Measurements from ENCODE around the gene REP15.
"Not testable (repeated sequence)": the region's sequence is repeated elsewhere in the genome, so short reads cannot be mapped to it uniquely, and the experiment has no call there.

REP15 gene

DNA sequence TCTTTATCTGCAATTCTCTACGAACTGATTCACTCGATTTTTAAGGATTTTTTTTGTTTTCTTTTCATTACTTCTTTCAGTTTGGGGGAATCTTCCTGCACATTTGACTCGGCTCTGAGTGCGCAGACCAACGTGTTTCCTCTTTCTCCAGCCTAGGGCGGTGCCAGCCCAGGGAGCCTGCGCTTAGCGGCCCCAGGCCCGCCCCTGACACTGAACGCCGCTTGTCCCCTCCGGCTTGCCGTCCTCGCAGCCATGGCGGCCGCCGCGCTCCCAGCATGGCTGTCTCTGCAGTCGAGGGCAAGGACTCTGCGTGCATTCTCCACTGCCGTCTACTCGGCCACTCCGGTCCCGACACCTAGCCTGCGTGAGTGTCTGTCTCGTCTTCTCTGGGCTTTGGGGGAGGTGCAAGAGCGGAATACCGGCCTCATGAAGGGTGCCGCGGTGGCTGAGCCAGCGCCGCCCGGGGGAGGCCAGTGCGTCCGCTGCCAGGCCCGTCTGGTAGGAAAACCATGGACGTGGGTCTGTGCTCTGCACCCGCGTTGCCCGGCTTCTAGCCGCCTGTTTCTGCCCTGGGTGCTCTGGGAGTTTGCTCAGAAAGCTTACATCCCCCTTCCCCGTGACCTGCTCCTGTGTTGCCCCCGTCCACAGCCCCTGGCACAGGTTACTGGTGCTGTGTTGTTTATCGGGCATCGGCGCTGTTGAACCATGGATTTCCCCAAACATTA lies 14.5 kb downstream of the REP15 start, which contains the start of gene MRPS35:
TSS of gene MRPS35 (plus strand) at position 241 of the 725 bp plus-strand sequence. CDS start at position 253, 12 bp downstream.
- Mint-ChIP-seq H3K4me1 (peaks cover 29% of the 10 kb centered on the region), H3K4me3 (peak within 1 kb of the TSS; percentile 96), H3K36me3 (ENCODE audit: low read depth) (peaks cover 9% of the 10 kb centered on the region), H3K27ac (peak within 1 kb of the TSS; percentile 94), H3K27me3 (no peaks in the 10 kb centered on the region), H3K9me3 (no peaks in the 10 kb centered on the region)
- ATAC-seq, result peak; percentile 99
- DNase-seq, result peak; percentile 92

DNA sequence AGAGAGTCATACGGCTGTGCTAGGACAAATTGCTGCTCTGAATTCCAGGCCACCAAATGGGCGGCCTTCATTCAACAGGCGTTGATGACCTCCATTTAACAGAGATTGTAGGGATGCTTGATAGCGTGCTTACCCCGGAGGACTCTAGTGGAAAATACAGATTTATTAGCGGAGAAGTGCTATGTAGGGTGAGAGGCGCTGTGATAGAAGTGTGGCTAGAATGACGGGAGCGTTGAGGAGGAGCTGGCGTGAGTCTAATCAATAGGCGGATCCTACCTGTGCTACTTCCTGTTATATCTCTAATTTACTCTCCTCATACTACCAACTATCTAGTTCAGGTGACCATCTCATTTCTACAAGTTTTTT lies 15.1 kb downstream of the REP15 start:
- DNase-seq, result peak; percentile 7
- ATAC-seq, result peak; percentile 25
- peaks cover 12% of the 10 kb centered on the region for H3K36me3 Mint-ChIP-seq (ENCODE audit: low read depth)

DNA sequence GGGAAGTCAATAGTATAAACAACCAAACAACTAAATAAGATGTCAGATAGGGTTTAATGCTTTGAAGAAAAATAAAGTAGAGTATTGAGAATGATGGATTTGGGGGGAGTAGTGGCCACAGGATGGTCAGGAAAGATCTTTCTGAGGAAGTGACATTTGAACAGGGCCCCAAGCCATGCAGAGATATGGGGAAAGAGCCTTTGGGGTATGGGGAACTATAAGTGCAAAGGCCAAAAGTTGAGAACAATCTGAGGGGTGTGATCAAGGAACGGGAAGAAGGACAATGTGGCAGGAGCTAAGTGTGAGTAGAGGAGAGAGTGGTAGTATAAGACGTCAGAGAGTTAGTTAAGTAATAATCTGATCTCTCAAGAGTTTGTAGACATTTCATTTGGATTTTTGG lies 15.7 kb downstream of the REP15 start:
- Mint-ChIP-seq H3K27ac (peak overlapping the region; percentile 57), H3K4me3 (peak overlapping the region; percentile 96), H3K9me3 (no peaks in the 10 kb centered on the region), H3K36me3 (ENCODE audit: low read depth) (peaks cover 13% of the 10 kb centered on the region), H3K4me1 (peaks cover 29% of the 10 kb centered on the region), H3K27me3 (no peaks in the 10 kb centered on the region)
- DNase-seq (no peak), ATAC-seq (no peak)

More for the DNA sequence above, 15.1 kb downstream of the REP15 start:
- Mint-ChIP-seq H3K4me1 (peaks cover 29% of the 10 kb centered on the region), H3K4me3 (peak overlapping the region; percentile 96), H3K27me3 (no peaks in the 10 kb centered on the region), H3K27ac (peak overlapping the region; percentile 94), H3K9me3 (no peaks in the 10 kb centered on the region)

DNA sequence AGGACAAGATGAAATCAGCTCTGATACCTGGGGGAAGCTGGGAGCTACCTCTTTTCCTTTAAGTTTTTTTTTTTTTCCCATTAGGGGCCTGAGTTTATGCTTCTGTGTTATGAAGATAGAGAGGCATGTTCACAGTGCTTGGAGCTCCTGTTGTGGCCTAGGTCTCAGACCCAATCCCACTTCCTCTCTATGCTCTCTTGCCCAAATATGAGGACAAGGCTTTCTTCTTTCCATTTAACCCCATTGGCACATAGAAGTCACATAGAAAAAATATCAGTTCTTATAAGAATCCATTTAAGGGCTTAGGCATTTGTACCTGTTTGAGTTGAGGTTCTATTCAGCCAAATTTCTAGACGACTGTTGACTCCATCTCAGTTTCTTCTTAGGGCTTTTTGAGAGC lies 27.0 kb downstream of the REP15 start:
- peaks cover 5% of the 10 kb centered on the region for H3K4me1 Mint-ChIP-seq
- H3K27me3 Mint-ChIP-seq, result no peaks in the 10 kb centered on the region
- H3K4me3 Mint-ChIP-seq, result no peak overlapping the region
- peaks cover 28% of the 10 kb centered on the region for H3K36me3 Mint-ChIP-seq (ENCODE audit: low read depth)
- H3K27ac Mint-ChIP-seq, result no peak overlapping the region
- DNase-seq (no peak), ATAC-seq (no peak)
- H3K9me3 Mint-ChIP-seq, result no peaks in the 10 kb centered on the region

DNA sequence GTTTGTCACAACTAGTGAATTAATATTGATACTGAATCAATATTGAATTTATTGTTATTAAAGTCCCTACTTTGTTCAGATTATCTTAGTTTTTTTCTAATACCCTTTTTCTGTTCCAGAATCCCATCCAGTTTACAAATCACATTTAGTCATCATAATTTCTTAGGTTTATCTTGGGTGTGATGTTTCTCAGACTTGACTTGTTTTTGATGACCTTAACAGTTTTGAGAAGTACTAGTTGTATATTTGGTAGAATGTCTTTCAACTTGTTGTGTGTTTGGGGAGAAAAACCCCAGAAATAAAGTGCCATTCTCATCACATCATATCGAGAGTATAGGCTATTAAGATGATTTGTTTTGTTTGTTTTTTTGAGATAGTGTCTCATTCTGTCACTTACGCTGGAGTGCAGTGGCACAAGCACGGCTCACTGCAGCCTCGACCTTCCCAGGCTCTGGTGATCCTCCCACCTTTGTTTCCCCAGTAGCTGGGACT lies 33.9 kb downstream of the REP15 start:
- no peaks in the 10 kb centered on the region for H3K4me1 Mint-ChIP-seq
- H3K9me3 Mint-ChIP-seq, result no peaks in the 10 kb centered on the region
- no peak overlapping the region for H3K27ac Mint-ChIP-seq
- DNase-seq, result no peak
- H3K27me3 Mint-ChIP-seq, result no peaks in the 10 kb centered on the region
- peaks cover 24% of the 10 kb centered on the region for H3K36me3 Mint-ChIP-seq (ENCODE audit: low read depth)
- no peak overlapping the region for H3K4me3 Mint-ChIP-seq
- no peak for ATAC-seq

DNA sequence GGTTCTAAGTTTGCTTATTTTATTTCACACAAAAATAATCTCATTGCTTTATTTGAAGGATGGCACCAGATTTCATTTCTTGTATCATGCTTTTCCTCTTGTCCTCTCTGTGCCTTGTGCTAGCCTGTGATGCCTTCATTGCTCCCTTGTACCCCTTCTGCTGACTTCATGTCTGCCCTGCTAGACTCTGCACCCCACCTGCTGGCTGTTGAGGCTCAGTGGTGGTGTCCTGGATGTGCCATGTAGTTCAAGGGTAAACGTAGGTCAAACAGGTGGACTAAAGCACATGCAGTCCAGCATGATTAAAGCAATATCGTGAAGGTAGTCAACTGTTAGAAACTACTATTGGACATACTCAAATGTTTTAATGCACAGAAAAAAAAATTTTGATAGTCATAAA lies 36.0 kb downstream of the REP15 start:
- ATAC-seq (no peak), DNase-seq (no peak)
- Mint-ChIP-seq H3K4me1 (no peaks in the 10 kb centered on the region), H3K27me3 (no peaks in the 10 kb centered on the region), H3K4me3 (no peak overlapping the region), H3K9me3 (no peaks in the 10 kb centered on the region), H3K27ac (no peak overlapping the region), H3K36me3 (ENCODE audit: low read depth) (peaks cover 24% of the 10 kb centered on the region)

DNA sequence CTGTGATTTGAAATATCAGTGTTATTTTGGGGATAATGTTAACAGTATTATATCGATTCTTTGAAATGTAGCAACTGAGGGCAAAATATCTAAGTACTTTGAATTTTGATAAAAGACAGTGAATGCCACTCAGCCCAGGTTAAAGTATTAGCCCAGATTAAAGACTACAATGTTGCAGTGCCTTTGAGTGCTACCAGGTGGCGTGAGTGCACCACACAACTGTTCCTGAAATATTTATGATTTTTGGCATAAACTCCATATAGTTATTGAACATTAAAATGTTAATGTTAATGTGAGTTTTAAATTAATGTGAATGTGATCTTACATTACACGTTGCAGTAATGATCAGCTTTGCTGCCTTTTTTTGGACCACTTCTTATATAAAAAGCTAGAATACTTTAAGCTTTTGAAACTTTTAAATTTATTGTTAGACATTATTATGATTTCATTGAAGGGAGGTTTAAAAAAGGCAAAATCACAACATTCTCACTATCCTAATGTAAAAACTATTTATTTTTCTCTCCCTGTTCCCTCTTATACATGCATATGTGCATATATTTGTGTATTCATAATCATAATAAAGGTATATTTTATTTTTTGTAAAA lies 36.9 kb downstream of the REP15 start:
- Mint-ChIP-seq H3K4me3 (no peak overlapping the region), H3K9me3 (no peaks in the 10 kb centered on the region), H3K36me3 (ENCODE audit: low read depth) (peaks cover 31% of the 10 kb centered on the region), H3K27ac (no peak overlapping the region), H3K27me3 (no peaks in the 10 kb centered on the region), H3K4me1 (no peaks in the 10 kb centered on the region)
- ATAC-seq, result peak; percentile 61
- DNase-seq, result peak; percentile 22

DNA sequence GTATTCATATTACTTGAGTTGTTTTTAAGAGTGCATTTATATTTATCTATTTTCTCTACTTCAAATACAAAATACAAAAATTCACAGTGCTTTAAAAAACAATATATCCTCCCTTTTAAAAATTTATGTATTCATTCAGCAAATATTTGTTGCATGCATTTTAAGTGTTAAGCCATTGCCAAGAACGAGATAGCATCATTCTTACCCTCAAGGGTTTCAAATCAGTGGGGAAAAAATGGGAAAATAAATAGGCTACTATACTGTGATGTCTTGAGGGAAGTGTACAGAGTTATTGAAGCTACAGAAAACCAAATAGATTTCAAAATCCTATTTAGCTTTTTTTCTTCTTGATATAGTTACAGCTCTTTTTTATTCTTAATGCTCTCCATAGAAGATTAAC lies 37.5 kb downstream of the REP15 start:
- peaks cover under 1% of the 10 kb centered on the region for H3K4me1 Mint-ChIP-seq
- H3K36me3 Mint-ChIP-seq (ENCODE audit: low read depth), result peaks cover 32% of the 10 kb centered on the region
- H3K9me3 Mint-ChIP-seq, result no peaks in the 10 kb centered on the region
- no peak for DNase-seq
- ATAC-seq, result no peak
- no peak overlapping the region for H3K27ac Mint-ChIP-seq
- no peak overlapping the region for H3K4me3 Mint-ChIP-seq
- H3K27me3 Mint-ChIP-seq, result no peaks in the 10 kb centered on the region

DNA sequence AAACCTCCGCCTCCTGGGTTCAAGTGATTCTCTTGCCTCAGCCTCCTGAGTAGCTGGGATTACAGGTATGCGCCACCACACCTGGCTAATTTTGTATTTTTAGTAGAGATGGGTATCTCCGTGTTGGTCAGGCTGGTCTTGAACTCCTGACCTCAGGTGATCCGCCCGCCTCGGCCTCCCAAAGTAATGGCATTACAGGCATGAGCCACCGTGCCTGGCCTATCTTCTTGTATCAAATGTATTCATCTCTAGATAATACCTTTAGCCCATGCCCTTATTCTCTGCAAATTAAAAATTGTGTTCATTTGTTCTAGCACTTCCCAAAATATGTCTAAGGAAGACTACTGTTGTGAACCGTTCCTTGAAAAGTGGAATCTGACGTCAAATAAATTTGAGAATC lies 38.1 kb downstream of the REP15 start:
- H3K36me3 Mint-ChIP-seq (ENCODE audit: low read depth), result peaks cover 37% of the 10 kb centered on the region

DNA sequence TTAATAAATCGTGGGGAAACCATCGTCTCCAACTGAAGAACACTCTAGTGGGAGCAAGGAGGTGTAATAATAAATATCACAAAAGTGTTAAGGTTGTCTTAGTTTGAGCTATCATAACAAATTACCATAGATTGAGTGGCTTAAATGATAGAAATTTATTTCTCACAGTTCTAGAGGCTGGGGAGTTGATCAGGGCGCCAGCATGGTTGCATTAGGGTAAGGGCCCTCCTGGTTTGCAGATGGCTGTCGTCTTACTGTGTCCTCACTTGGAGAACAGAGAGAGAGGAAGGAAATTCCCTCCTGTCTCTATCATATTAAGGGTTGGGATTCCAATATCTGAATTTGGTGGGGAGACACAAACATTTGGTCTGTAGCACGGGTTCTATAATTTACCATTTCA lies 47.4 kb downstream of the REP15 start:
- Mint-ChIP-seq H3K36me3 (ENCODE audit: low read depth) (peaks cover 51% of the 10 kb centered on the region), H3K4me1 (peaks cover 4% of the 10 kb centered on the region)

More for the DNA sequence above, 38.1 kb downstream of the REP15 start:
- DNase-seq, H3K4me3 Mint-ChIP-seq, H3K27me3 Mint-ChIP-seq, H3K4me1 Mint-ChIP-seq, H3K9me3 Mint-ChIP-seq, ATAC-seq, H3K27ac Mint-ChIP-seq: not testable (repeated sequence)

DNA sequence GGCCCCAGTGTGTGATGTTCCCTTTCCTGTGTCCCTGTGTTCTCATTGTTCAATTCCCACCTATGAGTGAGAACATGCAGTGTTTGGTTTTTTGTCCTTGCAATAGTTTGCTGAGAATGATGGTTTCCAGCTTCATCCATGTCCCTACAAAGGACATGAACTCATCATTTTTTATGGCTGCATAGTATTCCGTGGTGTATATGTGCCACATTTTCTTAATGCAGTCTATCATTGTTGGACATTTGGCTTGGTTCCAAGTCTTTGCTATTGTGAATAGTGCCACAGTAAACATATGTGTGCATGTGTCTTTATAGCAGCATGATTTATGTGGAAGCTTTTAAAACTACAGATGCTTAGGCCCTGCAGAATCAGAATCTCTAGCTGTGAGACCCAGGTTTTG lies 49.5 kb downstream of the REP15 start:
- H3K36me3 Mint-ChIP-seq (ENCODE audit: low read depth), result peaks cover 38% of the 10 kb centered on the region
- not testable (repeated sequence) for H3K27me3 Mint-ChIP-seq, H3K4me1 Mint-ChIP-seq, H3K9me3 Mint-ChIP-seq, H3K4me3 Mint-ChIP-seq, ATAC-seq, H3K27ac Mint-ChIP-seq, DNase-seq

More for the DNA sequence above, 47.4 kb downstream of the REP15 start:
- H3K27ac Mint-ChIP-seq, result no peak overlapping the region
- no peaks in the 10 kb centered on the region for H3K9me3 Mint-ChIP-seq
- ATAC-seq (no peak), DNase-seq (no peak)
- H3K4me3 Mint-ChIP-seq, result no peak overlapping the region
- no peaks in the 10 kb centered on the region for H3K27me3 Mint-ChIP-seq

Measured in activated naive CD8-positive, alpha-beta T cell treated with anti-CD3 and anti-CD28 coated beads, Interleukin-2, amount 50 U/mL, for 24 hours (primary cell).